Measurements from ENCODE around the gene DNAH17. TPM values are rescaled to one million over a fixed set of nuclear protein-coding genes. Genes with fewer than 3 reads are reported as not detected.

DNAH17 gene
- total RNA-seq, 2 donors from 2014 or later, result 0.04 TPM; not detected in 1

DNA sequence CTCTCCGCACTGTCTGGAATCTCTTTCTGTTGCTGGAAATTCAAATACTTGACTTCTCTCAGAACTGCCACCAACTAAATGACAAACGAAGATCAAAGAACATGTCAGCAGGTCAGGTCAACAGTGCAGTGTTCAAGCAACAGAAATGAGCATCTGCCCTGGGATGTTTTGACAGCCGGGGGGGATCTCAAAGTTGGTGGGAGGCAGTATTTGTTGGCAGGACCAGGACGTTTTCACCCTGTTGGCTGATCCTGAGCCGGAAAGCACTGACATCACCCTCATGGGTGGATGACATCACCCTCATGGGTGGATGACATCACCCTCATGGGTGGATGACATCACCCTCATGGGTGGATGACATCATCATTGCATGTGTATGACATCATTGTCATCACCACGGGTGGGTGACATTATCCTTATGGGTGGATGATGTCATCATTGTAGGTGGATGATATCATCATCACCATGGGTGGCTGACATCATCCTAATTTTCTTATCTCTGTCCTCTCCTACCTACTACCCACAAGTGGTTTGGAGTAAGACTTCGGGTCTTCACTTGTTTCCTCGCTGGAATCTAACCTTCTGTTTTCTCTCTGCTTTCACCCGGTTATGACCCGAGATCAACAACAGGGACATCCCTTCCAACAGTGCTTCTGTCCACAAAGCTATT is 18.9 kb downstream of the DNAH17 start:
- Histone ChIP-seq H3K4me1 (peaks cover 0 to 7% of the 10 kb centered on the region in 2 donors), H3K9me3 (no peaks in the 10 kb centered on the region), H3K27me3 (no peaks in the 10 kb centered on the region), H3K4me3 (no peak overlapping the region), H3K27ac (no peak overlapping the region), H3K36me3 (no peaks in the 10 kb centered on the region)
- no peak for TF ChIP-seq CTCF (IDR thresholded peaks at IDR 0.05)
- no peak for DNase-seq (ENCODE audit: low spot score)

DNA sequence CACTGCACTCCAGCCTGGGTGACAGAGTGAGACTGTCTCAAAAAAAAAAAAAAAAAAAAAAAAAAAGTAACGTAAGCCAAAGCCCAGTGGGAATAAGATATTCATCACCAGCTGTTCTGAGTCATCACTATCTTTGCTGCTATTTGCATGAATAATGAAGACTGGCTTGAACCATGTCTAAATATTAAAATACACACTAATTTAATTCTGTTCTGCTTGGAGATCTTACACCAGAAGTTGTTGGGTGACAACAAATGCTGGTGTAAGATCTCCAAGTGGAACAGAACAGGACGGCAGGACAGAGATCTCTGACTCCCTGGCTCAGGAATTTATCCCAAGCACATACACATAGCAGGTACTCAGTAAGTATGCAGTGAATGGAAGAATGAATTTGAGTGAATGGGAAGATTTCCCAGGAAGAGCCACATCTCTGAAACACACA is 19.6 kb downstream of the DNAH17 start:
- Histone ChIP-seq H3K27me3 (no peaks in the 10 kb centered on the region), H3K4me1 (peaks cover 0 to 3% of the 10 kb centered on the region in 2 donors), H3K36me3 (no peaks in the 10 kb centered on the region), H3K27ac (no peak overlapping the region), H3K9me3 (no peaks in the 10 kb centered on the region), H3K4me3 (no peak overlapping the region)
- no peak for TF ChIP-seq CTCF (IDR thresholded peaks at IDR 0.05)
- DNase-seq (ENCODE audit: low spot score), result no peak

GRCh38 chr17:78556812-78557211 is 20.4 kb downstream of the DNAH17 start:
- no peak for TF ChIP-seq CTCF (IDR thresholded peaks at IDR 0.05)
- H3K4me1 ChIP-seq, result no peaks in the 10 kb centered on the region
- H3K4me3 ChIP-seq, result no peak overlapping the region
- no peaks in the 10 kb centered on the region for H3K27me3 ChIP-seq
- H3K27ac ChIP-seq, result no peak overlapping the region
- DNase-seq (ENCODE audit: low spot score), result no peak
- no peaks in the 10 kb centered on the region for H3K36me3 ChIP-seq
- H3K9me3 ChIP-seq, result no peaks in the 10 kb centered on the region

GRCh38 chr17:78555746-78556401 is 21.3 kb downstream of the DNAH17 start:
- Histone ChIP-seq H3K4me1 (no peaks in the 10 kb centered on the region), H3K9me3 (no peaks in the 10 kb centered on the region), H3K36me3 (no peaks in the 10 kb centered on the region), H3K4me3 (no peak overlapping the region), H3K27me3 (no peaks in the 10 kb centered on the region), H3K27ac (no peak overlapping the region)
- no peak for DNase-seq (ENCODE audit: low spot score)
- TF ChIP-seq CTCF (IDR thresholded peaks at IDR 0.05), result no peak

- DNase-seq (ENCODE audit: low spot score), result no peak
- Histone ChIP-seq H3K4me3 (no peak overlapping the region), H3K27ac (no peak overlapping the region), H3K9me3 (peaks cover 0 to 19% of the 10 kb centered on the region in 2 donors), H3K4me1 (no peaks in the 10 kb centered on the region), H3K27me3 (no peaks in the 10 kb centered on the region), H3K36me3 (no peaks in the 10 kb centered on the region)
- TF ChIP-seq CTCF (IDR thresholded peaks at IDR 0.05), result no peak
These were observed 26.7 kb downstream of the DNAH17 start for GRCh38 chr17:78550464-78550863.

All from right atrium auricular region (tissue), 2 donors.